Measurements from ENCODE around the gene OPCML. TPM values are rescaled to one million over a fixed set of nuclear protein-coding genes. Genes with fewer than 3 reads are reported as not detected.

Gene OPCML
- total RNA-seq, 1 experiment from 2014 or later: 0.13 TPM

GRCh38 chr11:133162227-133162626 lies 370.1 kb downstream of the OPCML start:
- TF ChIP-seq EZH2 (IDR thresholded peaks at IDR 0.05; ENCODE audit: borderline replicate concordance, low read depth, low read length, poor library complexity, severe bottlenecking) (no peak), CTCF (conservative IDR thresholded peaks at IDR 0.05; ENCODE audit: low read depth, low read length) (no peak)
- intact Hi-C loops (cut with micrococcal nuclease; ENCODE audit: unreplicated experiment): loop anchor here (2.0 kb wide), 1 partner anchor 83 kb away; no protein-coding TSS in a partner anchor
- no TSS peak for BruUV-seq (replicated peaks)
- ChIA-PET CTCF (no interaction called here), POLR2A (ENCODE audit: low non-redundant PET) (no interaction called here)
- Histone ChIP-seq H3K27ac (ENCODE audit: low read depth, low read length, poor library complexity, severe bottlenecking) (no peak overlapping the region), H3K27me3 (replicated peaks; ENCODE audit: insufficient read depth, low read depth, low read length, poor library complexity) (peaks cover 14% of the 10 kb centered on the region), H3K4me3 (ENCODE audit: low read depth, low read length, poor library complexity, severe bottlenecking) (no peak overlapping the region), H3K4me1 (ENCODE audit: insufficient read depth, low read length, poor library complexity, severe bottlenecking) (no peaks in the 10 kb centered on the region), H3K36me3 (ENCODE audit: insufficient read depth, low read length, poor library complexity, severe bottlenecking) (no peaks in the 10 kb centered on the region), H3K9me3 (ENCODE audit: low read depth, low read length, poor library complexity, severe bottlenecking) (peaks cover 6% of the 10 kb centered on the region)
- no peak for DNase-seq (ENCODE audit: low spot score)

- no peak overlapping the region for H3K27ac ChIP-seq (ENCODE audit: low read depth, low read length, poor library complexity, severe bottlenecking)
- no peak overlapping the region for H3K4me3 ChIP-seq (ENCODE audit: low read depth, low read length, poor library complexity, severe bottlenecking)
- peaks cover 28% of the 10 kb centered on the region for H3K27me3 ChIP-seq (replicated peaks; ENCODE audit: insufficient read depth, low read depth, low read length, poor library complexity)
- H3K36me3 ChIP-seq (ENCODE audit: insufficient read depth, low read length, poor library complexity, severe bottlenecking): no peaks in the 10 kb centered on the region
- DNase-seq (ENCODE audit: low spot score): no peak
- intact Hi-C loops (cut with micrococcal nuclease; ENCODE audit: unreplicated experiment): no loop called here
- ChIA-PET POLR2A (ENCODE audit: low non-redundant PET) (no interaction called here), CTCF (no interaction called here)
- no TSS peak for BruUV-seq (replicated peaks)
- H3K9me3 ChIP-seq (ENCODE audit: low read depth, low read length, poor library complexity, severe bottlenecking): peaks cover 6% of the 10 kb centered on the region
- no peaks in the 10 kb centered on the region for H3K4me1 ChIP-seq (ENCODE audit: insufficient read depth, low read length, poor library complexity, severe bottlenecking)
- TF ChIP-seq EZH2 (IDR thresholded peaks at IDR 0.05; ENCODE audit: borderline replicate concordance, low read depth, low read length, poor library complexity, severe bottlenecking): no peak
- no peak for TF ChIP-seq CTCF (conservative IDR thresholded peaks at IDR 0.05; ENCODE audit: low read depth, low read length)
These were observed 371.5 kb downstream of the OPCML start for GRCh38 chr11:133160754-133161153.

GRCh38 chr11:133156986-133157745 lies 375.1 kb downstream of the OPCML start:
- ChIA-PET POLR2A (ENCODE audit: low non-redundant PET) (no interaction called here), CTCF (no interaction called here)
- intact Hi-C loops (cut with micrococcal nuclease; ENCODE audit: unreplicated experiment): no loop called here
- Histone ChIP-seq H3K4me3 (ENCODE audit: low read depth, low read length, poor library complexity, severe bottlenecking) (no peak overlapping the region), H3K27me3 (replicated peaks; ENCODE audit: insufficient read depth, low read depth, low read length, poor library complexity) (peaks cover 63% of the 10 kb centered on the region), H3K9me3 (ENCODE audit: low read depth, low read length, poor library complexity, severe bottlenecking) (peaks cover 6% of the 10 kb centered on the region), H3K27ac (ENCODE audit: low read depth, low read length, poor library complexity, severe bottlenecking) (no peak overlapping the region), H3K4me1 (ENCODE audit: insufficient read depth, low read length, poor library complexity, severe bottlenecking) (no peaks in the 10 kb centered on the region), H3K36me3 (ENCODE audit: insufficient read depth, low read length, poor library complexity, severe bottlenecking) (no peaks in the 10 kb centered on the region)
- BruUV-seq (replicated peaks): no TSS peak
- DNase-seq (ENCODE audit: low spot score): no peak
- TF ChIP-seq EZH2 (IDR thresholded peaks at IDR 0.05; ENCODE audit: borderline replicate concordance, low read depth, low read length, poor library complexity, severe bottlenecking): no peak
- TF ChIP-seq CTCF (conservative IDR thresholded peaks at IDR 0.05; ENCODE audit: low read depth, low read length): peak; percentile 33

Data from A673 (cell line).